Measurements from ENCODE around the gene PARP14.

DNA sequence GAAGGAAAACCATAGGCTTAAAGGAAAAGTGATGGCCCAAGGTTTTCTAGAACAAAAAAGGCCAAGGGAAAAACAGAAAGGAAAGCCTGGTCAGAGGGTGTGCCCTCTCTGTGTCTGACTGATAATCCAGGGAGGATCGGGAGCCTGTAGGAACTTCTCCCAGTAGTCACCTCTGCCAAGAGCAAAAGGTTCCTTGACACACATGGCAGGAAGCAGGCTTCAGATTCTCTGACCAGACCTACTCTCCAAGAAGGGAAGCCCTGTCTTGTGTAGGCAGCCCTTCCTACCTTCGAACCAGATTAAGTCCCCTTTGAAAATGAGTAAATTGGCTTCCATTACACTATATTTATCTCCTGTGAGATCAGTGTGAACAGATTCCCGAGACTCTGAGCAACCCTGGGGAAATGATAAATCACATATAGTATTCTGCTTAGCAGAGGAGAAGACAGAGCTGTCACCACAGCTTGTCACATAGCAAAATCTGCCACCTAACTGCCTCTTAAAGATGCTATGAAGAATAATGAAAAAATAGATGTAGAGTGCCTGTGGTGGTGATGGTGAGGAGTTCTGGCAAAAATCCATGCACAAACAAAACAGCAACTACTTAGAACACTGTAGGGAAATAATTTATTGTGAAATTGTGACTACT, 38.8 kb downstream of the PARP14 start:
- TF ChIP-seq, protein P1, sequence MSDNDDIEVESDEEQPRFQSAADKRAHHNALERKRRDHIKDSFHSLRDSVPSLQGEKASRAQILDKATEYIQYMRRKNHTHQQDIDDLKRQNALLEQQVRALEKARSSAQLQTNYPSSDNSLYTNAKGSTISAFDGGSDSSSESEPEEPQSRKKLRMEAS (IDR thresholded peaks at IDR 0.05; ENCODE audit: insufficient read depth, insufficient read length): no peak
- TF ChIP-seq, protein P2, sequence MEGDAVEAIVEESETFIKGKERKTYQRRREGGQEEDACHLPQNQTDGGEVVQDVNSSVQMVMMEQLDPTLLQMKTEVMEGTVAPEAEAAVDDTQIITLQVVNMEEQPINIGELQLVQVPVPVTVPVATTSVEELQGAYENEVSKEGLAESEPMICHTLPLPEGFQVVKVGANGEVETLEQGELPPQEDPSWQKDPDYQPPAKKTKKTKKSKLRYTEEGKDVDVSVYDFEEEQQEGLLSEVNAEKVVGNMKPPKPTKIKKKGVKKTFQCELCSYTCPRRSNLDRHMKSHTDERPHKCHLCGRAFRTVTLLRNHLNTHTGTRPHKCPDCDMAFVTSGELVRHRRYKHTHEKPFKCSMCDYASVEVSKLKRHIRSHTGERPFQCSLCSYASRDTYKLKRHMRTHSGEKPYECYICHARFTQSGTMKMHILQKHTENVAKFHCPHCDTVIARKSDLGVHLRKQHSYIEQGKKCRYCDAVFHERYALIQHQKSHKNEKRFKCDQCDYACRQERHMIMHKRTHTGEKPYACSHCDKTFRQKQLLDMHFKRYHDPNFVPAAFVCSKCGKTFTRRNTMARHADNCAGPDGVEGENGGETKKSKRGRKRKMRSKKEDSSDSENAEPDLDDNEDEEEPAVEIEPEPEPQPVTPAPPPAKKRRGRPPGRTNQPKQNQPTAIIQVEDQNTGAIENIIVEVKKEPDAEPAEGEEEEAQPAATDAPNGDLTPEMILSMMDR (IDR thresholded peaks at IDR 0.05; ENCODE audit: extremely low read depth in 1 of 2, insufficient read depth in 1 of 2, low read depth in 1 of 2, low read length in 2 of 2): no peak
- no peak for TF ChIP-seq POLR2AphosphoS5 (IDR thresholded peaks at IDR 0.05; ENCODE audit: insufficient read depth, low read depth, low read length)

All from endothelial cell of umbilical vein (primary cell).